ENCODE data around the gene HLA-DOA. TPM values are rescaled to one million over a fixed set of nuclear protein-coding genes. Genes with fewer than 3 reads are reported as not detected.

Gene HLA-DOA
- total RNA-seq = 5.0 TPM
- long read RNA-seq, partial matches to known transcripts = 0 of 2 reads
- long read RNA-seq, other reads (novel, unspliced or antisense) = 0 of 2 reads

DNA sequence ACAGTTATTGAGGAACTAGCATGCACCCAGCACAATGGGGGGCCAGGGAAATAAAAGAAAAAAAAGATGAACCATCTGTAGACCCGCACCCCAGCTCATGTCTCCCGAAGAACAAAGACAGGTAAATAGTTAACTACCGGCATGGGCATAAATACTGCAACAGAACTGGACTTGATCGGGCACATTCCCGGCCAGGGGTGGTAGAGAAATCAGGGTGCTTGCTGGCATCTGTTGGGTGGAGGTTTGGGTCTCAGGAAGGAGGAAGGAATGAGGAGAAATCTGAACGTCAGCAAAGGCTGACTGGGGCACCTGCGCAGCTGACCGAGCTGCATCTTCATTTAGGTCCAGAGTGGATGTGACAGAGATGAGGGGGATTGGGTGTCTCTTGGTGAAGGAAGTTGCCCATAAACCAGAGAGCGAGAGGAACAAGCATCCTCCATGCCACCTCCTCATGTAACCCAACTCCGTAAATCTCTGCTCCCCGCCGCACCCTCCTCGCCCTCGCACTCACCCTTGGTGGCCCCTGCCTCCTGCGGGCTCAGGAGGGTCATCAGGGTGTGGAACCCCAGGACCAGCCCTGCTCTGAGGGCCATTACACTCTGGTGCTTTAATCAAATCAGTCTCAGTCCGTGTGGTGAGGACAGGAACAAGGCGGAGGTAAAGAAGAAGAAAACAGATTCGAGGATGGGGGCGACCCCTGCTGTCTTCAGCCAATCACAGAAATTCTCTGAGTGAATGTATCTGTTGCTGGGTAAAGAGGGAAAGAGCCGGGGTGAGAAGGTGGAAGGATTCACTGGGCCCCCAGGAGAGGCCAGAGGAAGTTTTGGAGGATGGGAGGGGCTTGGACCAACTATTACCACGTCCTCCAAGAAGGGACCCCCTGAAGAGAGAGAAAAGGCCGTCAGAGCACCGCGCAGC, at the start of gene HLA-DOA:
HLA-DOA (minus strand) TSS at position 648 of the 918 bp plus-strand sequence.
- no peak for DNase-seq (ENCODE audit: low spot score)

DNA sequence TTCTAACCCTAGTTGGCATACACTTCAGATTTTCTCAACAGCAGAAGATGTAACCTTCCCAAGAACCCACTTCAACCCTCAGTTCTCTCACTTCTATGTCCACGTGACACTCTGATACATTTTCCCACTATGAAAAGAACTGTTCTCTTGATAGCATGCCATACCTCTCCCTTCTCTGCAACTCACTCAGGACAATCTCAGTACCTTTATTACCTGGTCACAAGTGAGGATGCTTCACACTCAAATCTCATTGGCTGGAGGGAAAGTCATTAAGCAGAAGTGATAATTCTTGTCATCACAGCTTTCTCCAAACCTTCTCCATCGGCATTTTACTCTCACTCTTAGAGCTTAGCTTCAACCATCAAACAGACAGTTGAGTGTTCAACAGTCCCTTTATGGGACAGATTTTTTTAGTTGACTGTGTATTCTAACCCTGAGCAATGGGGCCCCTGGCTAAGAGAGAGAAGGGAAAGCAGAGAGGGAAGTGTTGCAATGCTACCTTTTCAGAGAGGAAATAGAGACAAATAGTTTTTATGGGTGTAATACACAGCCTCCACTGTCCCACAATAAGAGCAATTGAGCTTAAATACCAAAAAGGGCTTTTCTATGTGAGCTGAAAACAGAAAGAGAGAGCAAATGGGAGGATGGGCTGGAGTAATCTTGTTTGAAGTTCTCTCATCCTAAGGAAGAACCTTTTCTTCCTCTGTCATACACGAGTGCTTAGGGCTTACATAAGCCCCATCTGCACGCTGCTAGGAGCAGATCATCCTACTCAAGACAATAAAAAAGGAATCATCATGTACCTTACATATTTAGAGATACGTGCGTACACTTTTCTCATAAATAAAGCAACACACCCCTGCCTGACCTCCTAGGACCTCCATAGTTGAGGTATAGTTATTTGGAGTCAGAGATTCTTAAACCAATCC, 48.1 kb upstream of the HLA-DOA start:
- DNase-seq (ENCODE audit: low spot score) = no peak

DNA sequence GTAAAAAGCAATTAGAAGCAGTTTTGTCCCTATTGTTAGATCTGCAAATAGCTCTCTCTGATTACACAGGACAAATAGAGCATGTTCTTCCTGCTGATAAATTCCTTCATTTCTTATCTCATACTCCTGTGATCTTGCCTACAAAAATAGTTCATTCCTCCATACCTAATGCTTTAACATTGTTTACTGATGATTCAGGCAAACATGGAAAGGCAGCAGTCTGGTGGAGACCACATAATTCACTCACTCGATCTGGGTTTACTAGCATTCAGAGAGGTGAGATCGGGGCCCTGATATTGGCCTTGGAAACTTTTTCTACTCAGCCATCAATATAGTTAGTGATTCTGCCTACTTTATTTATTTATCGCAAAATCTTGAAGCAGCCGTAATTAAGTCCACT, 43.8 kb upstream of the HLA-DOA start:
- DNase-seq (ENCODE audit: low spot score) = no peak

DNA sequence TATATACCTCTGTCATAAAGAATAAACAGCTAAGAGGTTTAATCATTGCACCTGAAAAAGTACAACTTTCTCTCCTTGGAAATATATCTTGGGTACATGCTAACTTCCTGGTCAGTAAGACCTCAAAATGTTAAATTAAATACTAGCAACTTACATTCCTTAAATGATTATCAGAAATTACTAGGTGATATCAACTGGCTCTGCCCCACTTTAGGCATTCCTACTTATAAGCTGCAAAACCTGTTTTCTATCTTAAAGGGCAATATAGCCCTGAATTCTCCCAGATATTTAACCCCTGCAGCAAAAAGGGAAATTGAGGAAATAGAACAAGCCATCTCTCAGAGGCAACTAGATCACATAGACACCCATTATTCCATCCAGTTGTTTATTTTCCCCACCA, 43.2 kb upstream of the HLA-DOA start:
- no peak for DNase-seq (ENCODE audit: low spot score)

DNA sequence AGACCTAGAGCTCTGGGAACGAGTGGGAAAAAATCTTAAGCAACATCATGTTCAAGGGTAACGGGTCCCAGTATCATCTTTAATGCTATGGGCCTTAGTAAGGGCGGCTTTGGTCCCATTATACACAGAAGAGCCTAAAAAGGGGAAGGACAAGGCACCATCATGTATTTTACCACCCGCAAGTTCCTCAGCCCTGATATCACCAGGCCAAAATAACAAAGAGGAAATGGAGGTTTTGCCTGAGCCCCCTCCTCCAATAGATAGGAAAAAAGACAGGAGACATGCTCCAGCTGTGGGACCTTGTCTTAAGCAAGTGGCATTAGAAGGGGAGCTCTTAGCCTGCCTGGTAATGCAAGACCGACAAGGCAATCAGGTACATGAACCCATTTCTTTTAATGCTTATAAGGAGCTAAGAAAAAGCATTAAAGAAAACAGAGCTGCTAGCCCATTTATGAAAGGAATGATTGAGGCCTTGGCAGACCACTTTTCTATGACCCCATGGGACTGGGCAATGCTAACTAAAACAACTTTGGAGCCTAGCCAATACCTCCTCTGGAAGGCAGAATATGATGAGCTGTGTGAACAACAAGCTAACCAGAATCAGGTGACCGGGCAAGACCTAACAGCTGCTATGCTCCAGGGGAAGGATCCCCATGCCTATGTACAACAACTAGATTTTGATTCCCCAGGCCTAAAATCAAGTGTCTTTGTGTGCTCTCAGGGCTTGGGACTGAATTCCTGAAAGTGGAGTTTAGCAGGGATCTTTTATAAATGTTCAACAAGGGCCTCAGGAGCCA, 40.8 kb upstream of the HLA-DOA start:
- DNase-seq (ENCODE audit: low spot score) = no peak

DNA sequence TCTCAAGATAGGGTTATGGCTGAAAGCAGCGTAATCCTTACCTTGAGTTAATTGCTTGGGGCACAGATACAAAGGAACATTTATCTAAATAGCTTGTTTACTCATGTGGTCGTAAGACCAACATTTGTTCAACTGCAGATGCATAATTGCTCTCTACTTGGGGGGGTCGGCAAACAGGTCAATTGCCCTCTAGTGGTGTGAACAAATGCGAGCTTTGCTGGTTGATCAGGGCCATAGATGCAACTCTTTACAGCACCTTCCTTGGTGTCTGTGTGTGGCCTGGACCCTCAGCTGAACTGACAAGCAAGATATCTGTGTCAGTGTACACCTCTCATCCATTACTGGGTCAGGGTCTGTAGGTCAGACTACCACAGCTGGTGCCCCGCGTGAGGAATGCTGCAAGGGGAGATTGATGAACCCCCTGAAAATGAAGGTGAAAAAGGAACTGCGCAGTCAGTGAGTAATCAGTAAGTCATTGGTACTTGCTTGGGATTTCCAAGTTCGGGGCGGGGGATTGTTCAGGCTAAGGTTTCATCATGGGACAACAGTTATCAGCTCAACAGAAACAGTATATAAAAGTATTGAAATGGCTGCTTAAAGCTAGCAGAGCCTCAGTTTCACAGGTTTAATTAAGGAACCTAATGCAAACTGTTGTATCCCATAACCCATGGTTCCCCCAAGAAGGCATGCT, 40.1 kb upstream of the HLA-DOA start:
- DNase-seq (ENCODE audit: low spot score) = no peak

DNA sequence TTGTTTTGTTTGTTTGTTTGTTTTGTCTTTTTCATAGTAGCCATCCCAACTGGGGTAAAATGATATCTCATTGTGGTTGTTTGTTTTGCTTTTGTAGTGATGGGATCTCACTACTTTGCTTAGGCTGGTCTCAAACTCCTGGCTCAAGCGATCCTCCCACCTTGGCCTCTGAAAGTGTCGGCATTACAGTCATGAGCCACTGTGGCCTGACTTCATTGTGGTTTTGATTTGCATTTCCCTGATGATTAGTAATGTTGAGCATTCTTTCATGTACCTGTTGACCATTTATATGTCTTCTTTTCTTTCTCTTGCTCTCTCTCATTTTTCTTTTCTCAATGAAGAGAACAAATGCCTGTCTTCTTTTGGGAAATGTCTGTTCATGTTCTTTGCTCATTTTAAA, 30.8 kb upstream of the HLA-DOA start:
- DNase-seq (ENCODE audit: low spot score) = no peak

DNA sequence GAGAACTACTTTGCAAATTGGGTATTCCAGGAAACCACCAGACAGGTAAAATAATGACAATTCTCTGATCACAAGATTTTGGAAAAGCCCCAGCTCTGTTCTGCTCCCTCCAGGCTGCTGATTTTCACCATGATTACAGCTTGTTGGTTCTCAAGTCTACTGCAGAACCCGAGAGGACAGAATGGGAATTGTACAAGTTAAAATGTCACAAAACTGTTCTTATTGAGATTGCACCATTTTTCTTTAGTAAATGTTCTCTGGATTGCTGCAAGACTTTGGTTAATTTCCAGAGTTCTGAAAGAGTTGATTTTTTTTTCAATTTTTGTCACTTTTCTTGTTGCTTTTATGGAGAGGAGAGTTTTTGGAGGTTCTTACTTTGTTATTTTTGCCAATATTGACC, 27.1 kb upstream of the HLA-DOA start:
- no peak for DNase-seq (ENCODE audit: low spot score)

DNA sequence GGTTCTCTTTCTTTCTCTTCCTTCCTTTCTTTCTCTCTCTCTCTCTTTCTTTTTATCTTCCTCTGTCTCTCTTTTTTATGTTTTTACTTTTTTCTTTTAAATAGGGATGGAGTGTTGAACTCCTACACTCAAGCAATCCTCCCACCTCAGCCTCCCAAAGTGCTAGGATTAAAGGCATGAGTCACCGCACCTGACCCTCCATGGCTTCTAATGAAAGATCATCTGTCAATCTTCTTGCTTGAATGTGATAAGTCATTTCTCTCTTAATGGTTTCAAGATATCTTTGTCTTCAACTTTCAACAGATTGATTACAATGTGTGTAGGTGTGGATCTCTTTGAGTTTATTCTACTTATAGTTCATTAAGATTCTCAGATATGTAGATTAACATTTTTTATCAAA, 25.2 kb upstream of the HLA-DOA start:
- DNase-seq (ENCODE audit: low spot score) = no peak

DNA sequence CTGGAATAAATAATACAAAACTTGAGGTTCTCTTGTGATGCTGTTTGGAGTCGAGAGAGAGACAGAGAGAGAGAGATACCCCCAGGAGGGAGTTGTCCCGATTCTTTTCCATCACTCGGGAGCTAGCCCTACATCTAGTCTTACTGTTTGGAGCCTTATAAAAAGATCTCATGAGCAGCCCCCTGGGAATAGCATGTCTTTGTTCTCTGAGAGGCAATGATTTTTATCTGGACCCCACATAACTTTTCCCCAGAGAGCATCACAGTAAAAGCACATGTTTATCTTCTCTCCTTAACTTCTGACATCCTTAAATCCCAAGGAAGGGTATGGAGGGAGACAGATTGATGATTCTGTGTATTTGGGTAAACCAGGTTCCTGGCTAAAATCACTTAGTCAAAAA, 20.9 kb upstream of the HLA-DOA start:
- no peak for DNase-seq (ENCODE audit: low spot score)

DNA sequence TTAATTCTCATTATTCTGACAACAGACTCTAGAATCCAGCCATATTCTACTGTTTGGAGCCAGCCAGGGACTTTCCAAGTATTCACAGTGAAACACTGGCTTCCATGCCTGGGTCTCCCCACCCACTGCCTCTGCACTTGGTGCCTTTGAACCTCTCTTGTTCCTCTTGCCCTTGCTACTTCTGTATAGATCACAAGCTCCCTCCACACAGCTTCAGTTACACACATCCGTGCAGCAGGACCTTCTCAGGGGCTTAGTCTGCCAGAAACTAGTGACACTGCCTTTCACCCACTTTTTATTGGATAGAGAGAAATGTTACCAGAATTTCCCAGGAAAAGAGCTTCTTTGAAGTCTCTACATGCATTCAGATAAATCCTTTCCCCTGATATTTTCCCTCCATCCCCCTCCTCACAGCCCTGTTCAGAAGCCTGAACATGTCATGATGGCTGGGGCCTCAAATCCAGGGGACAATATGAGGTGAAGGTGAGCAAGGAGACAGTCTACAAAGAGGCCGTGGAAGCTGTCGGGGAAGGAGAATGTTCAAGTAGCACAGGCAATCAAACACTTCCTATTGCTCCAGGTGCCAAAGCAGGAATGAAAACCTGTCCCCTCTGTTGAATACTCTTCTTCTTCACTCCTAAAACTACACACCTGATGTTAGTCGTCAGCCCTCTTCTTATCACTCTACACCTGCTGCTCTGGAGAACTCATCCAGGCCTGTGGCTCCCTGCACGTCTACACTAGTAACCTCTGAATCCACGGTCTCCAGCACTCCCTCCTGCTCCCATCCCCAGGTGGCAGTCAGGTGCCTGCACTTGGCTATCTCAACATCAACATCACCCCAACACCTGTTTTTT, 20.2 kb upstream of the HLA-DOA start:
- no peak for DNase-seq (ENCODE audit: low spot score)

DNA sequence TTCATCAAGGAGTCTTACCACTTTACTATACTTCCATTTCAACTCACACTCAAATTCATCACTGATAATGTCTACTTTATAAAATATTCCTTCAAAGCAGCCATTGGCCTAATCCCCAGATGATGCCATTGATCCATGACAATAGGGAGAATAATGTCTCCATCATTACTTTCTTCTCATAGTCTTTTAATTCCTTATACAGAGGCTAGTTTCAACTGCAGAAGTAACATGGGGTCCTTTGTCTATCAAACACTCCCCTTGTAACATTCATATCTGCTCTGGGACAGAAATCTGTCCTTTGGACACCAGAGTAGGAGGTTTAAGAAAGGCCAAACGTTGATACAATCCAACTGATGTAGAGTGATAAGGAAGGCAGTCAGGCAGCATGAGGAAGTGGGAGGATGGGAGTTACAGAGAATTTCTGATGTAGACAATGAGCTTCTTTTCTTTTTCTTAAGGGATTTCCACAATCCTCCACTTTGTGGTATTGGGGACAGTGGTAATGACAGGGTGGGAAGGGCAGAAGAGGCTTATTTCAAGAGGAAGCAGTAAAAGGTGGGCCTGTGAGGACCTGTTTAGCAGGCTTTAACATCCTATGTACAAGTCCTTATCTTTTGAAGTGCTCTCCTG, 18.9 kb upstream of the HLA-DOA start:
- no peak for DNase-seq (ENCODE audit: low spot score)

DNA sequence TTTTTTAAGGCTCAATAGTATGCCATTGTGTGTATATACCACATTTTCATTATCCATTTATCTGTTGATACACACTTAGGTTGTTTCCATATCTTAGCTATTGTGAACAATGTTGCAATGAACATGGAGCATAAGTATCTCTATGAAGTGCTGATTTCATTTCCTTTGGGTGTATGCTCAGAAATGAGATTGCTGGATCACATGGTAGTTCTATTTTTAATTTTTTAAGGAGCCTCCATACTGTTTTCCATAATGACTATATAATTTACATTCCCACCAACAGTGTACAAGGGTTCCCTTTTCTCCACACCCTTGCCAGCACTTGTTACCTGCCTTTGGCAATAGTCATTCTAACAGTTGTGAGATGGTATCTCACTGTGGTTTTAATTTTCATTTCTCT, 15.1 kb upstream of the HLA-DOA start:
- no peak for DNase-seq (ENCODE audit: low spot score)

DNA sequence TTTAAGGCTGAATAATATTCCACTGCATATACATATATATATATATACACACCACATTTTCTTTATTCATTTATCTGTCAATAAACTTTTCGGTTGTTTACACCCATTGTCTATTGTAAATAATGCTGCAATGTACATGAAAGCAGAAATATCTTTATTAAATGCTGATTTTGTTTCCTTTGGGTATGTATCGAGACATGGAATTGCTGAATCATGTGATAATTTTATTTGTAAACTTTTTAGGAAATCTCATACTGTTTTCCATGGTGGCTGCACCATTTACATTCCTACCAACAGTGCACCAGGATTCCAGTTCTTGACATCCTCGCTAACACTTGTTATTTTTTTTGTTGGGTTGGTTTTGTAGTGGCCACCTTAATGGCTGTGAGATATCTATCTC, 14.1 kb upstream of the HLA-DOA start:
- no peak for DNase-seq (ENCODE audit: low spot score)

DNA sequence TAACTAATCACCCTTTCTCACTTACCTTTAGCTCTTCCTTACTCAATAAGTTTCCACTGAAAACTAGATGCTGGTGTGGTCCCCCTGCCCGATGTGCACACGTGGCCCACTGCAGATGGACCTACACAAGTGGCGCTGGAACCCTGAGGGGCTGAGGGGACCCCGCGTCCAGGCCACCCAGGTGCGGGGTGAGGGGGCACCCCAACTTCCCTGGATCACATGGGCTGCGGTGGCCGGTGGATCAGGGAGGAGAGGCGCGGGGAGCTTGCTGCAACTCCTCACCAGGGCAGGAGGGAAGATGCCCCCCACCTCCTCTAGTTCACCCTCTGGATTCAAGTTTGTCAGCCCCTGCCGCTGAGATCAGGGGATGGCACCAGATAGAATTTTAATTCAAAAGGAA, 12.5 kb upstream of the HLA-DOA start:
- DNase-seq (ENCODE audit: low spot score) = no peak

DNA sequence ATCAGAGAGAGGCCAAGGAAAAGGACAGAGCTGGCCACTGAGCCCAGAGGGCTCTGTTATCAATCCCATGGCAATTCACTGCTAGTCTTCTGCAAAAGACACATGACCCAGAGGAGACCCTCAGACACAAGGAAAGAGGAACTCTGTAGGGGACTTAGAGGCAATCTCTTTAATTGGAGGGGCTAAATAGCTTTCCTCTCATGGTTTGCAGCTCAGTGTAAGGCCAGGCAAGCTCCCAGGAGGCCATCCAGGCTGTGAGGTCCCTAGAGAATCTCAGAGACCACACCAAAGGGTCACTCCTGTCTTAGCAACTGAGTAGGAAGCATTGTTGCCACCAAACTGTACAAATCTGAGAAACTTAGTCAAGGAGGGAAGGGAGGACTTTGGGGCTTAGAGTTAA, 10.0 kb upstream of the HLA-DOA start:
- no peak for DNase-seq (ENCODE audit: low spot score)

DNA sequence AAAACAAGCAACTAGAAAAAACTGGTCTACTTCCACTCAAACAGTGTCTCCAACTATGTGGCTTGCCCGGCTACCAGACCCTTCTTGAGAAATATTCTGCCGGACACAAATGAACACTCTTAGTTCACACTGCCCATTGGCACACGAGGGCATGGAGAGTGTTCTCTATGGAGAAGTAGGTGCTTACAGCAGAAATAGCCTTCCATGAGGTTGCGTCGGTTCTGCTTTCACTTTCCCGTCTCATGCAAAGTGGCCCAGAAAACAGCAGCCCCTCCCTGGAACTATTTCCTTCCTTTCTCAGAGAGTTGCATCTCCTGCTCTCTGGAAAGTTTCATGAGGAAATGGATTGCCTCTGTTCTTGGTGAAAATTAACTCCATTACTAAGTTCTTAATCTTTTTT, 9.5 kb upstream of the HLA-DOA start:
- no peak for DNase-seq (ENCODE audit: low spot score)

DNA sequence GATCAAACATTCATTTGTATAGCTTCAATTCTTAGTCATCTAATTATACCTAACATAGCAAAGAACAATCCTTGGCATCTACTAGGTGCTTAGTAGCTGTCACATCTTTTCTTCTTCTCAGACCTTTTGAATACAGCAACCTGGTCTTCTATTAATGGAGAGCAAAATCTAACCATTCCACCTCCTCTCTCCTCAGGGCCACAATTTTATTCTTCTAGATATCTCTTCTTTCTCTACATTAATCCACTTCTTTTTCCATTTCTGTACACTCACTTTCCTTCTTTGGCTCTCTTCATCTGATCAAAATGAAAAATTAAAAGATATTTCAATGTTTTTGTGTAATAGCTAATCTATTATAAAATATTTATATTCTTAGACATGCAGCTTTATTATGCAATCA, 9.0 kb upstream of the HLA-DOA start:
- no peak for DNase-seq (ENCODE audit: low spot score)

DNA sequence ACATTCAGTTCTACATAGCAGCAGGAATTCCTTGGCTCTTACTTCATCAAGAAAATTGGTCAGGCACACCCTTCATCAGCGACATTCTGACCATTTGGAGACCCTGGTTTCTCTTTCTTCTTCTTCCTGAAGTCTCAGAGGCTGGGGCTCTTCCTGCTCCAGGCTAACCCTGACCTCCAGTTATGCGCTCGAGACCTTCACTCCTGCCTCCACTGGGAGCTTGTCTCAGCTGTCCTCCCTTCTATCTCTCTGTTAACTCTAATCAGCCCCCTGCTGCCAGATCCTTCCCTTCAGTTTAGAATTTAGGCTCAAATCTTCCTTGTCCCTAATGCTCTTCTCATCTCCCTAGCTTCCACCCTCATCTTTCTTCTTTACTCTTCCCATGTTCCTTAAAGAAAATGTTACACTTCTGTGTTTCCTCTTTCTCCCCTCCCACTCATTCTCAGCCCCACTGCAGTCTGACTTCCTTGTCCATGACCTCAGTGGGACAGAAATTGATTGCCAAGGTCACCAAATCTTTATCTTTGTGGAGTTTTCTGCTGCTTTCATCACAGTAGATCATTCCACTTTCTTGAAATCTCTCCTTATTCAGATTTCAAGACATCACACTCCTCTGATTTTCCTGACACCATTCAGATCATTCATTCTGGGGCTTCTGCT, 8.4 kb upstream of the HLA-DOA start:
- no peak for DNase-seq (ENCODE audit: low spot score)
